H1 (cell line): ENCODE data around the gene ACTN2. TPM values are rescaled to one million over a fixed set of nuclear protein-coding genes. Genes with fewer than 3 reads are reported as not detected.

Experiments used
- CTCF ChIA-PET: fragments of 300-600 bp; sonication (Branson Sonifier 250); formaldehyde crosslinking; loops from one replicate; lab custom pipeline; 2021; ENCODE audit not compliant: partially characterized antibody; lab: Charles Lee
- POLR2A ChIA-PET: fragments of 300-600 bp; sonication (Branson Sonifier 250); formaldehyde crosslinking; loops from one replicate; lab custom pipeline; 2021; ENCODE audit warnings: inconsistent platforms; ENCODE audit not compliant: partially characterized antibody; lab: Charles Lee
- DNase-seq, 2 experiments: peaks; one replicate each; pipeline versions ENCODE4 v3.0.0 to v3.0.0-alpha.2; 2010 to 2022; ENCODE audit warnings: low spot score in 2 of 2, low read depth in 1 of 2, mixed read lengths in 1 of 2
- FAIRE-seq: peaks from 2 replicates; lab custom pipeline; 2011; peaks lifted over from hg19 to GRCh38; lab: Jason Lieb, UNC
- H2AFZ ChIP-seq: 2 replicates; pipeline ENCODE4 v1.8.1; 2012; ENCODE audit warnings: low read length, inconsistent platforms
- H2AK5ac ChIP-seq: 2 replicates; pipeline ENCODE4 v1.6.1; 2013; ENCODE audit warnings: low read depth, low read length
- H2BK120ac ChIP-seq: replicated peaks from 2 replicates; pipeline ENCODE3; 2013; ENCODE audit warnings: low read depth, low read length, inconsistent platforms
- H2BK12ac ChIP-seq: 2 replicates; pipeline ENCODE4 v1.6.1; 2013; ENCODE audit warnings: low read depth, low read length
- H2BK15ac ChIP-seq: 2 replicates; pipeline ENCODE4 v1.6.1; 2013; ENCODE audit warnings: low read length
- H2BK20ac ChIP-seq: 2 replicates; pipeline ENCODE4 v1.6.1; 2013; ENCODE audit warnings: low read length
- H2BK5ac ChIP-seq: 2 replicates; pipeline ENCODE4 v1.6.1; 2013; ENCODE audit warnings: low read depth, low read length
- H3K14ac ChIP-seq: 2 replicates; pipeline ENCODE4 v1.6.1; 2013; ENCODE audit warnings: inconsistent platforms; ENCODE audit not compliant: insufficient read length
- H3K18ac ChIP-seq: 2 replicates; pipeline ENCODE4 v1.6.1; 2013; ENCODE audit warnings: low read length; ENCODE audit errors: extremely low read depth
- H3K23ac ChIP-seq: 2 replicates; pipeline ENCODE4 v1.6.1; 2013; ENCODE audit warnings: inconsistent platforms; ENCODE audit not compliant: insufficient read length
- H3K23me2 ChIP-seq: 2 replicates; pipeline ENCODE4 v1.6.1; 2013; ENCODE audit warnings: low read depth, low read length
- H3K27ac ChIP-seq: 2 replicates; pipeline ENCODE4 v1.6.1; 2011; ENCODE audit warnings: low read depth, low read length, inconsistent platforms
- H3K27me3 ChIP-seq, 4 experiments: replicated peaks in 1 of 4; 1 replicate in 1 of 4; 2 replicates in 3 of 4; pipeline versions ENCODE4 v1.6.1 to v1.8.1; 2011 to 2013; ENCODE audit warnings: low read length in 3 of 4, mild to moderate bottlenecking in 3 of 4, inconsistent platforms in 2 of 4, mixed read lengths in 2 of 4, moderate library complexity in 1 of 4; ENCODE audit not compliant: control insufficient read depth in 3 of 4, insufficient read depth in 3 of 4; ENCODE audit errors: extremely low read depth in 1 of 4
- H3K36me3 ChIP-seq, 4 experiments: 2 replicates each; pipeline versions ENCODE4 v1.6.1 to v1.8.1; 2011 to 2013; ENCODE audit warnings: mild to moderate bottlenecking in 4 of 4, low read length in 3 of 4, moderate library complexity in 2 of 4, control low read depth in 1 of 4, inconsistent platforms in 1 of 4; ENCODE audit not compliant: insufficient read depth in 4 of 4, control insufficient read depth in 2 of 4
- H3K4ac ChIP-seq: replicated peaks from 2 replicates; pipeline ENCODE3; 2013; ENCODE audit warnings: low read length, low read depth, mixed read lengths, inconsistent platforms; ENCODE audit not compliant: insufficient read length
- H3K4me1 ChIP-seq, 4 experiments: replicated peaks in 1 of 4; 1 replicate in 1 of 4; 2 replicates in 3 of 4; pipeline versions ENCODE4 v1.6.1 to v1.8.1; 2011 to 2013; ENCODE audit warnings: low read length in 3 of 4, inconsistent platforms in 2 of 4, mixed read lengths in 1 of 4; ENCODE audit not compliant: insufficient read depth in 4 of 4, control insufficient read depth in 3 of 4
- H3K4me2 ChIP-seq, 2 experiments: 2 replicates each; pipeline versions ENCODE4 v1.6.1 to v1.8.1; 2011 to 2013; ENCODE audit warnings: low read depth in 2 of 2, low read length in 2 of 2, control low read depth in 1 of 2, inconsistent platforms in 1 of 2, mild to moderate bottlenecking in 1 of 2; ENCODE audit not compliant: insufficient read depth in 1 of 2
- H3K4me3 ChIP-seq, 4 experiments: fragments of 200-600, 300-600 bp in 1 of 4; sonication (generic), shearing (Covaris generic), sonication (Bioruptor Twin) in 1 of 4; 2 replicates each; pipeline versions ENCODE4 v1.5.1 to v1.8.1; 2011 to 2016; ENCODE audit warnings: low read length in 4 of 4, low read depth in 3 of 4, control low read depth in 2 of 4, inconsistent platforms in 2 of 4, mild to moderate bottlenecking in 2 of 4, mixed read lengths in 1 of 4, moderate library complexity in 1 of 4; ENCODE audit not compliant: insufficient read depth in 2 of 4; ENCODE audit errors: extremely low read depth in 1 of 4
- H3K56ac ChIP-seq: replicated peaks from 2 replicates; pipeline ENCODE3; 2013; ENCODE audit warnings: low read depth, mild to moderate bottlenecking, mixed read lengths, low read length, inconsistent platforms; ENCODE audit not compliant: insufficient read length
- H3K79me1 ChIP-seq: 2 replicates; pipeline ENCODE4 v1.6.1; 2013; ENCODE audit warnings: low read depth, low read length, control low read depth
- H3K79me2 ChIP-seq, 2 experiments: 2 replicates each; pipeline versions ENCODE4 v1.6.1 to v1.8.1; 2012 to 2013; ENCODE audit warnings: low read length in 2 of 2, mild to moderate bottlenecking in 2 of 2, inconsistent platforms in 1 of 2; ENCODE audit not compliant: insufficient read depth in 2 of 2, control insufficient read depth in 1 of 2
- H3K9ac ChIP-seq, 4 experiments: replicated peaks in 1 of 4; 1 replicate in 1 of 4; 2 replicates in 3 of 4; pipeline versions ENCODE4 v1.6.1 to v1.8.1; 2011 to 2013; ENCODE audit warnings: low read depth in 3 of 4, low read length in 3 of 4, control low read depth in 2 of 4, mild to moderate bottlenecking in 2 of 4, moderate library complexity in 2 of 4, inconsistent platforms in 1 of 4; ENCODE audit errors: extremely low read depth in 1 of 4
- H3K9me3 ChIP-seq, 2 experiments: 2 replicates each; pipeline versions ENCODE4 v1.6.1 to v1.8.1; 2012 to 2013; ENCODE audit warnings: mild to moderate bottlenecking in 2 of 2, moderate library complexity in 2 of 2, control low read depth in 1 of 2, inconsistent platforms in 1 of 2, low read depth in 1 of 2, low read length in 1 of 2, mixed read lengths in 1 of 2; ENCODE audit not compliant: insufficient read depth in 2 of 2
- H4K20me1 ChIP-seq, 2 experiments: replicated peaks in 1 of 2; 2 replicates each; pipeline versions ENCODE3 to v1.8.1; 2011 to 2013; ENCODE audit warnings: inconsistent platforms in 2 of 2, low read length in 2 of 2, mild to moderate bottlenecking in 1 of 2; ENCODE audit not compliant: insufficient read depth in 2 of 2, control insufficient read depth in 1 of 2
- H4K5ac ChIP-seq: 2 replicates; pipeline ENCODE4 v1.6.1; 2013; ENCODE audit warnings: low read length, low read depth, mixed read lengths, inconsistent platforms; ENCODE audit not compliant: insufficient read length
- H4K8ac ChIP-seq: 2 replicates; pipeline ENCODE4 v1.8.0; 2013; ENCODE audit warnings: mild to moderate bottlenecking, moderate library complexity, low read length, inconsistent platforms; ENCODE audit not compliant: insufficient read depth; ENCODE audit errors: extremely low read depth
- H4K91ac ChIP-seq: replicated peaks from 2 replicates; pipeline ENCODE3; 2013; ENCODE audit warnings: low read length, mixed read lengths, inconsistent platforms; ENCODE audit not compliant: insufficient read length
- BACH1 ChIP-seq: IDR thresholded peaks from 2 replicates; pipeline ENCODE4 v1.6.1; 2012; ENCODE audit warnings: low read length, improper control_type of control experiment
- BCL11A ChIP-seq, 2 experiments: IDR thresholded peaks; one replicate each; pipeline ENCODE4 v1.6.1; 2011; ENCODE audit warnings: low read depth in 2 of 2, low read length in 2 of 2, mild to moderate bottlenecking in 2 of 2
- CHD1 ChIP-seq: IDR thresholded peaks from 2 replicates; pipeline ENCODE4 v1.6.1; 2012; ENCODE audit warnings: low read depth, low read length, improper control_type of control experiment
- EZH2 ChIP-seq: fragments of 200-600 bp; sonication (generic); IDR thresholded peaks from 2 replicates; pipeline ENCODE4 v1.7.1; 2012; ENCODE audit warnings: low read depth, mild to moderate bottlenecking, moderate library complexity, low read length, inconsistent platforms; ENCODE audit not compliant: severe bottlenecking
- HDAC2 ChIP-seq, 2 experiments: fragments of 300-600 bp in 1 of 2; sonication (generic) in 1 of 2; IDR thresholded peaks; 2 replicates each; pipeline ENCODE4 v1.6.1; 2011 to 2012; ENCODE audit warnings: low read depth in 2 of 2, low read length in 2 of 2, mild to moderate bottlenecking in 2 of 2, moderate library complexity in 2 of 2, borderline replicate concordance in 1 of 2, inconsistent platforms in 1 of 2
- HDAC6 ChIP-seq: IDR thresholded peaks from one replicate; pipeline ENCODE4 v1.7.1; 2012; ENCODE audit warnings: low read depth, mild to moderate bottlenecking, inconsistent platforms, low read length, moderate library complexity
- JUN ChIP-seq: IDR thresholded peaks from 2 replicates; pipeline ENCODE4 v1.6.1; 2011; ENCODE audit warnings: low read depth, mild to moderate bottlenecking, improper control_type of control experiment, low read length
- NRF1 ChIP-seq: IDR thresholded peaks from 2 replicates; pipeline ENCODE4 v1.6.1; 2011; ENCODE audit warnings: mild to moderate bottlenecking, low read depth, low read length, improper control_type of control experiment
- POU5F1 ChIP-seq: IDR thresholded peaks from 2 replicates; pipeline ENCODE4 v1.6.1; 2011; ENCODE audit warnings: low read depth, mild to moderate bottlenecking, low read length, moderate library complexity
- RFX5 ChIP-seq: IDR thresholded peaks from 2 replicates; pipeline ENCODE4 v1.6.1; 2011; ENCODE audit warnings: low read depth, low read length, improper control_type of control experiment, borderline replicate concordance
- SRF ChIP-seq: IDR thresholded peaks from 2 replicates; pipeline ENCODE4 v1.6.1; 2011; ENCODE audit warnings: mild to moderate bottlenecking, low read depth, low read length, moderate library complexity
- SUZ12 ChIP-seq: fragments of 200-600 bp; sonication (generic); IDR thresholded peaks from 2 replicates; pipeline ENCODE4 v1.6.1; 2012; ENCODE audit warnings: mild to moderate bottlenecking, inconsistent platforms, low read length, moderate library complexity, mixed read lengths
- TEAD4 ChIP-seq: IDR thresholded peaks from 2 replicates; pipeline ENCODE4 v1.6.1; 2012; ENCODE audit warnings: low read depth, low read length, inconsistent platforms, mixed read lengths
- ZNF274 ChIP-seq: IDR thresholded peaks from 2 replicates; pipeline ENCODE4 v1.7.0; 2012; ENCODE audit warnings: low read length, borderline replicate concordance; ENCODE audit errors: extremely low read depth
- WGBS, 2 experiments: shearing (Covaris generic) in 1 of 2; methylation state at CpG; one replicate each; pipeline versions ENCODE4 v1.1.6 to v1.1.7; 2013 to 2015; ENCODE audit warnings: low lambda C conversion rate in 2 of 2, mixed read lengths in 2 of 2, inconsistent platforms in 1 of 2, low coverage in 1 of 2, missing lambda C conversion rate in 1 of 2; ENCODE audit not compliant: insufficient replicate concordance in 2 of 2, insufficient coverage in 1 of 2, insufficient read length in 1 of 2; ENCODE audit errors: extremely low coverage in 1 of 2, missing lambda C conversion rate in 1 of 2; 5-methylcytosine and 5-hydroxymethylcytosine counted together
- polyA plus RNA-seq, 7 experiments: library from polyadenylated mRNA; depleted of rRNA in 3 of 7; stranded (reverse) in 5 of 7; unstranded in 2 of 7; fragments of >200 nt in 5 of 7; fragments of 200-250 nt in 2 of 7; gene quantifications; 1 replicate in 5 of 7; 2 replicates in 1 of 7; 4 replicates in 1 of 7; pipeline versions ENCODE4 v1.2.1 to v1.2.3, GENCODE V29; 2011 to 2013; ENCODE audit warnings: missing spikeins in 2 of 7, mixed read lengths in 2 of 7
- total RNA-seq: library from RNA; stranded (reverse); fragmentation: NEBNext Ultra II Directional; extraction: Animal tissue kit (Norgen Biotek cat#: 25700); gene quantifications from 2 replicates; pipeline ENCODE4 v1.2.1, GENCODE V29; 2021

Gene ACTN2
- total and polyA plus RNA-seq, 2 of the 8 experiments (the other 6 are each of a cell fraction or from before 2014, with no cell fraction given): 1.9 to 4.1 TPM

DNA sequence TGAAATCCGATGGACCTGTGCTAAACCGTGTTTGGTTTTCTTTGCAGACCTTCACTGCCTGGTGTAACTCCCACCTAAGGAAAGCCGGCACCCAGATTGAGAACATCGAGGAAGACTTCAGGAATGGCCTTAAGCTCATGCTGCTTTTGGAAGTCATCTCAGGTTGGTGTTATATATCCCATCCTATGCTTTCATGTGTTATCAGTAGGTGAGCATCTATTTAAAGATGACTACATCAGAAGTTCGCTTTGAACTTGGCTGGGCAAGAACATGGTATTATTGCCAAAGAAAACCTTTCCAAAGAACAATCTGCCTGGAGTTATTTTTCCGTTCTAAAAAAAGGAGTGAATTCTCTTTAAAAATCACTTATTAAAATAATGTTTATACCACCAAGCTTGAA, 31.5 kb downstream of the ACTN2 start:
- TF ChIP-seq HDAC2 (IDR thresholded peaks at IDR 0.05; ENCODE audit: borderline replicate concordance in 1 of 2, low read depth in 2 of 2, low read length in 2 of 2) (no peak), EZH2 (no peak), BACH1 (no peak), POU5F1 (no peak), NRF1 (no peak), HDAC6 (no peak), RFX5 (no peak), JUN (no peak), ZNF274 (no peak), SUZ12 (no peak), TEAD4 (no peak), CHD1 (no peak), BCL11A (IDR thresholded peaks at IDR 0.05; ENCODE audit: low read depth in 2 of 2, low read length in 2 of 2) (no peak), SRF (no peak)
- Histone ChIP-seq H2BK15ac (no peak overlapping the region), H2BK12ac (no peak overlapping the region), H3K56ac (no peak overlapping the region), H2BK5ac (no peak overlapping the region), H3K23me2 (no peaks in the 10 kb centered on the region), H3K4me1 (no peaks in the 10 kb centered on the region), H3K79me1 (no peaks in the 10 kb centered on the region), H3K27me3 (no peaks in the 10 kb centered on the region), H3K23ac (no peak overlapping the region), H2BK120ac (no peak overlapping the region), H3K9ac (no peak overlapping the region), H2BK20ac (no peak overlapping the region), H3K36me3 (peaks cover 0 to 2% (median 0%) of the 10 kb centered on the region in 4 experiments; a peak in 1 of 8 replicates), H3K14ac (no peak overlapping the region), H4K91ac (no peak overlapping the region), H3K18ac (no peak overlapping the region), H3K9me3 (no peaks in the 10 kb centered on the region), H3K4me3 (no peak overlapping the region), H4K5ac (no peak overlapping the region), H3K4ac (no peak overlapping the region), H3K79me2 (no peaks in the 10 kb centered on the region), H2AK5ac (no peak overlapping the region), H2AFZ (no peak overlapping the region), H4K20me1 (no peaks in the 10 kb centered on the region), H4K8ac (no peak overlapping the region), H3K27ac (no peak overlapping the region), H3K4me2 (no peak overlapping the region)
- no peak for DNase-seq
- 92% methylated on average over 6 of the region's 6 CpGs; no CpG with 5 or more reads in 1 of the 2 experiments for WGBS, 2 experiments
- CTCF ChIA-PET: interaction anchor here (1.6 to 2.2 kb wide), 2 partner anchors 12 to 42 kb away, joined by 4 to 5 read pairs; no protein-coding TSS in a partner anchor
- POLR2A ChIA-PET: no interaction called here
- no peak for FAIRE-seq
